HEK293 (cell line): ENCODE data around the gene COQ8A.

Source experiments
- KLF10 ChIP-seq: fragments of 450-650 bp; IDR thresholded peaks from 2 replicates; pipeline ENCODE4 v1.5.1; 2018; ENCODE audit warnings: missing biosample characterization, mild to moderate bottlenecking, missing genetic modification characterization
- KLF16 ChIP-seq: fragments of 450-650 bp; formaldehyde crosslinking; IDR thresholded peaks from 2 replicates; pipeline ENCODE4 v1.5.1; 2017; ENCODE audit warnings: missing biosample characterization, missing genetic modification characterization
- MEIS1 ChIP-seq: sonication (generic); formaldehyde crosslinking; IDR thresholded peaks from 2 replicates; pipeline ENCODE4 v1.8.1; 2022; ENCODE audit warnings: missing genetic modification reagents, mild to moderate bottlenecking, borderline replicate concordance
- ZBTB17 ChIP-seq: fragments of 450-650 bp; formaldehyde crosslinking; IDR thresholded peaks from 2 replicates; pipeline ENCODE4 v1.5.1; 2016; ENCODE audit warnings: missing biosample characterization, missing genetic modification characterization
- ZBTB20 ChIP-seq: fragments of 450-650 bp; formaldehyde crosslinking; IDR thresholded peaks from 2 replicates; pipeline ENCODE4 v1.5.1; 2016; ENCODE audit warnings: missing biosample characterization, missing genetic modification characterization
- ZBTB48 ChIP-seq: fragments of 450-650 bp; formaldehyde crosslinking; IDR thresholded peaks from 2 replicates; pipeline ENCODE4 v1.5.1; 2016; ENCODE audit warnings: missing biosample characterization, missing genetic modification characterization
- ZBTB6 ChIP-seq: fragments of 450-650 bp; formaldehyde crosslinking; IDR thresholded peaks from 2 replicates; pipeline ENCODE4 v1.5.1; 2017; ENCODE audit warnings: missing biosample characterization, missing genetic modification characterization
- ZNF10 ChIP-seq: fragments of 450-650 bp; formaldehyde crosslinking; IDR thresholded peaks from 2 replicates; pipeline ENCODE4 v1.5.1; 2017; ENCODE audit warnings: missing biosample characterization, missing genetic modification characterization
- ZNF112 ChIP-seq: fragments of 450-650 bp; formaldehyde crosslinking; IDR thresholded peaks from 2 replicates; pipeline ENCODE4 v1.5.0; 2017; ENCODE audit warnings: missing biosample characterization, missing genetic modification characterization
- ZNF202 ChIP-seq: fragments of 450-650 bp; formaldehyde crosslinking; IDR thresholded peaks from 2 replicates; pipeline ENCODE4 v1.5.1; 2016; ENCODE audit warnings: missing biosample characterization, missing genetic modification characterization, borderline replicate concordance
- ZNF248 ChIP-seq: fragments of 450-650 bp; formaldehyde crosslinking; IDR thresholded peaks from 2 replicates; pipeline ENCODE4 v1.5.1; 2017; ENCODE audit warnings: missing biosample characterization, missing genetic modification characterization
- ZNF302 ChIP-seq: fragments of 450-650 bp; formaldehyde crosslinking; IDR thresholded peaks from 2 replicates; pipeline ENCODE4 v1.5.1; 2016; ENCODE audit warnings: missing biosample characterization, missing genetic modification characterization, low read depth
- ZNF350 ChIP-seq: fragments of 450-650 bp; formaldehyde crosslinking; IDR thresholded peaks from 2 replicates; pipeline ENCODE4 v1.5.0; 2017; ENCODE audit warnings: missing biosample characterization, mild to moderate bottlenecking, missing genetic modification characterization
- ZNF391 ChIP-seq: fragments of 450-650 bp; formaldehyde crosslinking; IDR thresholded peaks from 2 replicates; pipeline ENCODE4 v1.5.1; 2016; ENCODE audit warnings: low read depth, missing biosample characterization, missing genetic modification characterization, borderline replicate concordance
- ZNF449 ChIP-seq: fragments of 450-650 bp; formaldehyde crosslinking; IDR thresholded peaks from 2 replicates; pipeline ENCODE4 v1.5.1; 2017; ENCODE audit warnings: missing biosample characterization, mild to moderate bottlenecking, missing genetic modification characterization, moderate library complexity
- ZNF48 ChIP-seq: fragments of 450-650 bp; formaldehyde crosslinking; IDR thresholded peaks from 2 replicates; pipeline ENCODE4 v1.5.1; 2016; ENCODE audit warnings: missing biosample characterization, missing genetic modification characterization
- ZNF510 ChIP-seq: fragments of 450-650 bp; formaldehyde crosslinking; IDR thresholded peaks from 2 replicates; pipeline ENCODE4 v1.5.1; 2018; ENCODE audit warnings: mild to moderate bottlenecking, missing genetic modification characterization, missing biosample characterization; ENCODE audit not compliant: insufficient replicate concordance
- ZNF521 ChIP-seq: fragments of 450-650 bp; formaldehyde crosslinking; IDR thresholded peaks from 2 replicates; pipeline ENCODE4 v1.5.1; 2017; ENCODE audit warnings: missing biosample characterization, mild to moderate bottlenecking, missing genetic modification characterization
- ZNF544 ChIP-seq: fragments of 450-650 bp; formaldehyde crosslinking; IDR thresholded peaks from 2 replicates; pipeline ENCODE4 v1.5.0; 2017; ENCODE audit warnings: missing biosample characterization, missing genetic modification characterization
- ZNF549 ChIP-seq: fragments of 450-650 bp; IDR thresholded peaks from 2 replicates; pipeline ENCODE4 v1.5.1; 2018; ENCODE audit warnings: missing biosample characterization, missing genetic modification characterization, mild to moderate bottlenecking, inconsistent platforms, moderate library complexity
- ZNF571 ChIP-seq: fragments of 450-650 bp; formaldehyde crosslinking; IDR thresholded peaks from 2 replicates; pipeline ENCODE4 v1.5.0; 2017; ENCODE audit warnings: missing biosample characterization, missing genetic modification characterization
- ZNF585B ChIP-seq: fragments of 450-650 bp; formaldehyde crosslinking; IDR thresholded peaks from 2 replicates; pipeline ENCODE4 v1.5.1; 2016; ENCODE audit warnings: missing biosample characterization, missing genetic modification characterization
- ZNF600 ChIP-seq: fragments of 450-650 bp; formaldehyde crosslinking; IDR thresholded peaks from 2 replicates; pipeline ENCODE4 v1.5.1; 2016; ENCODE audit warnings: missing biosample characterization, missing genetic modification characterization
- ZNF623 ChIP-seq: fragments of 450-650 bp; formaldehyde crosslinking; IDR thresholded peaks from 2 replicates; pipeline ENCODE4 v1.5.1; 2016; ENCODE audit warnings: missing biosample characterization, missing genetic modification characterization
- ZNF629 ChIP-seq: fragments of 450-650 bp; formaldehyde crosslinking; IDR thresholded peaks from 2 replicates; pipeline ENCODE4 v1.5.1; 2017; ENCODE audit warnings: missing biosample characterization, missing genetic modification characterization
- ZNF792 ChIP-seq: fragments of 450-650 bp; formaldehyde crosslinking; IDR thresholded peaks from 2 replicates; pipeline ENCODE4 v1.5.1; 2016; ENCODE audit warnings: missing biosample characterization, missing genetic modification characterization
- ZSCAN30 ChIP-seq: fragments of 450-650 bp; IDR thresholded peaks from 2 replicates; pipeline ENCODE4 v1.5.1; 2018; ENCODE audit warnings: missing biosample characterization, mild to moderate bottlenecking, missing genetic modification characterization, moderate library complexity
- TF ChIP-seq, protein P1 (sequence below): fragments of 450-650 bp; formaldehyde crosslinking; IDR thresholded peaks from 2 replicates; pipeline ENCODE4 v1.5.1; 2016; ENCODE audit warnings: missing biosample characterization, missing genetic modification characterization
- TF ChIP-seq, protein P2 (sequence below): fragments of 450-650 bp; formaldehyde crosslinking; IDR thresholded peaks from 2 replicates; pipeline ENCODE4 v1.5.0; 2017; ENCODE audit warnings: missing biosample characterization, missing genetic modification characterization, borderline replicate concordance
- TF ChIP-seq, protein P3 (sequence below): fragments of 450-650 bp; formaldehyde crosslinking; optimal IDR thresholded peaks from 2 replicates; pipeline ENCODE3; 2016; ENCODE audit warnings: missing biosample characterization, mild to moderate bottlenecking, missing genetic modification characterization
- TF ChIP-seq, protein P4 (sequence below): fragments of 450-650 bp; formaldehyde crosslinking; IDR thresholded peaks from 2 replicates; pipeline ENCODE4 v1.5.1; 2016; ENCODE audit warnings: missing biosample characterization, missing genetic modification characterization

Gene COQ8A

DNA sequence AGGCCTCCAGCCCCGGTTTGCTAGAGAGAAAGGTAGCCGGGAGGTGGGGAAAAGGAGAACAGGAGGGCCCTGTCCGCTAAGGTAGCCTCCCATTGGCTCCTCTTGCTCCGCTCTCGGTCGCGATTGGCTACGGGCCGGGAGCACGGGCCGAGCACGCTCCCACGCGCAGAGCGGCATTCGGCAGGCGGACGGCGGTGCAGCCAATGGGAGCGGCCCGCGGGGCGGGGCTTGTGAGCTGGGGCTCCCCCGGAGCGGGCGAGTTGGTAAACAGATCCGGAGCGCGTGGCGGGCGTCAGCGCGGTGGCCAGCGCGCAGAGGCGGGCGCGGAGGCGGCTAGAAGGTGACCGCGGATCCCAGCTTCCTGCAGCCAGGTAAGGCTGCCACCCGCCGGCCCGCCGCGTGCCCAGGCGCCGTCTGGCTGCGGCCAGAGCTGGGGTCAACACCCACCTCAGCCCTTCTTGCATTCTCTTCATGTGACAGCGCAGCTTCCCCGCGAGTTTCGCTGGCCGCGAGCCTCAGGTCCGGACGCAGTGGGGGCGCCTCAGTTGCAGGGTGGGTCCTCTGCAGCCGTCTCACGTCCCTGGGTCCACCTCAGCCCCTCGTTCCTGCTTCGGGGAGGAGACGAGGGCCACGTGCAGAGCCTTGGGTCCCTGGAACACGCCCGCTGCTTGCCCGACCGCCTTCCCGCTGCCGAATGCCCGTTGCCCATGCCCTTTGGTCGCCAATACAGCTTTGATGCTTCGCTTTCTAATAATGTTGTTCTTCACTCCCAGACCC is at the start of gene COQ8A (continued):
- TF ChIP-seq ZNF510 (tag by site-specific recombination) = no peak
- peak; percentile 14; the same call in 1 of the 2 replicates for TF ChIP-seq ZNF585B
- TF ChIP-seq ZNF10 (tag by site-specific recombination) = no peak
- TF ChIP-seq, protein P1, sequence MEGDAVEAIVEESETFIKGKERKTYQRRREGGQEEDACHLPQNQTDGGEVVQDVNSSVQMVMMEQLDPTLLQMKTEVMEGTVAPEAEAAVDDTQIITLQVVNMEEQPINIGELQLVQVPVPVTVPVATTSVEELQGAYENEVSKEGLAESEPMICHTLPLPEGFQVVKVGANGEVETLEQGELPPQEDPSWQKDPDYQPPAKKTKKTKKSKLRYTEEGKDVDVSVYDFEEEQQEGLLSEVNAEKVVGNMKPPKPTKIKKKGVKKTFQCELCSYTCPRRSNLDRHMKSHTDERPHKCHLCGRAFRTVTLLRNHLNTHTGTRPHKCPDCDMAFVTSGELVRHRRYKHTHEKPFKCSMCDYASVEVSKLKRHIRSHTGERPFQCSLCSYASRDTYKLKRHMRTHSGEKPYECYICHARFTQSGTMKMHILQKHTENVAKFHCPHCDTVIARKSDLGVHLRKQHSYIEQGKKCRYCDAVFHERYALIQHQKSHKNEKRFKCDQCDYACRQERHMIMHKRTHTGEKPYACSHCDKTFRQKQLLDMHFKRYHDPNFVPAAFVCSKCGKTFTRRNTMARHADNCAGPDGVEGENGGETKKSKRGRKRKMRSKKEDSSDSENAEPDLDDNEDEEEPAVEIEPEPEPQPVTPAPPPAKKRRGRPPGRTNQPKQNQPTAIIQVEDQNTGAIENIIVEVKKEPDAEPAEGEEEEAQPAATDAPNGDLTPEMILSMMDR (tag by site-specific recombination) = peak; percentile 60
- TF ChIP-seq, protein P2, sequence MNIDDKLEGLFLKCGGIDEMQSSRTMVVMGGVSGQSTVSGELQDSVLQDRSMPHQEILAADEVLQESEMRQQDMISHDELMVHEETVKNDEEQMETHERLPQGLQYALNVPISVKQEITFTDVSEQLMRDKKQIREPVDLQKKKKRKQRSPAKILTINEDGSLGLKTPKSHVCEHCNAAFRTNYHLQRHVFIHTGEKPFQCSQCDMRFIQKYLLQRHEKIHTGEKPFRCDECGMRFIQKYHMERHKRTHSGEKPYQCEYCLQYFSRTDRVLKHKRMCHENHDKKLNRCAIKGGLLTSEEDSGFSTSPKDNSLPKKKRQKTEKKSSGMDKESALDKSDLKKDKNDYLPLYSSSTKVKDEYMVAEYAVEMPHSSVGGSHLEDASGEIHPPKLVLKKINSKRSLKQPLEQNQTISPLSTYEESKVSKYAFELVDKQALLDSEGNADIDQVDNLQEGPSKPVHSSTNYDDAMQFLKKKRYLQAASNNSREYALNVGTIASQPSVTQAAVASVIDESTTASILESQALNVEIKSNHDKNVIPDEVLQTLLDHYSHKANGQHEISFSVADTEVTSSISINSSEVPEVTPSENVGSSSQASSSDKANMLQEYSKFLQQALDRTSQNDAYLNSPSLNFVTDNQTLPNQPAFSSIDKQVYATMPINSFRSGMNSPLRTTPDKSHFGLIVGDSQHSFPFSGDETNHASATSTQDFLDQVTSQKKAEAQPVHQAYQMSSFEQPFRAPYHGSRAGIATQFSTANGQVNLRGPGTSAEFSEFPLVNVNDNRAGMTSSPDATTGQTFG (tag by site-specific recombination) = no peak
- no peak for TF ChIP-seq ZNF549
- peak; percentile 89 for TF ChIP-seq KLF16
- TF ChIP-seq, protein P3, sequence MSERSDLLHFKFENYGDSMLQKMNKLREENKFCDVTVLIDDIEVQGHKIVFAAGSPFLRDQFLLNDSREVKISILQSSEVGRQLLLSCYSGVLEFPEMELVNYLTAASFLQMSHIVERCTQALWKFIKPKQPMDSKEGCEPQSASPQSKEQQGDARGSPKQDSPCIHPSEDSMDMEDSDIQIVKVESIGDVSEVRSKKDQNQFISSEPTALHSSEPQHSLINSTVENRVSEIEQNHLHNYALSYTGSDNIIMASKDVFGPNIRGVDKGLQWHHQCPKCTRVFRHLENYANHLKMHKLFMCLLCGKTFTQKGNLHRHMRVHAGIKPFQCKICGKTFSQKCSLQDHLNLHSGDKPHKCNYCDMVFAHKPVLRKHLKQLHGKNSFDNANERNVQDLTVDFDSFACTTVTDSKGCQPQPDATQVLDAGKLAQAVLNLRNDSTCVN (tag by site-specific recombination) = peak; percentile 95
- no peak for TF ChIP-seq ZBTB20
- no peak for TF ChIP-seq ZNF544 (tag by site-specific recombination)
- TF ChIP-seq ZNF202 = no peak
- no peak for TF ChIP-seq ZNF449
- peak; percentile 42; the same call in 1 of the 2 replicates for TF ChIP-seq ZNF391 (tag by site-specific recombination)
- no peak for TF ChIP-seq MEIS1 (CRISPR knock-in tag)
- no peak for TF ChIP-seq ZNF792
- TF ChIP-seq KLF10 (tag by site-specific recombination) = peak; percentile 94
- peak; percentile 69; the same call in 1 of the 2 replicates for TF ChIP-seq ZBTB17
- no peak; the same call in 1 of the 2 replicates for TF ChIP-seq ZNF629 (tag by site-specific recombination)
- TF ChIP-seq ZSCAN30 = peak; percentile 90; the same call in 1 of the 2 replicates
- TF ChIP-seq, protein P4, sequence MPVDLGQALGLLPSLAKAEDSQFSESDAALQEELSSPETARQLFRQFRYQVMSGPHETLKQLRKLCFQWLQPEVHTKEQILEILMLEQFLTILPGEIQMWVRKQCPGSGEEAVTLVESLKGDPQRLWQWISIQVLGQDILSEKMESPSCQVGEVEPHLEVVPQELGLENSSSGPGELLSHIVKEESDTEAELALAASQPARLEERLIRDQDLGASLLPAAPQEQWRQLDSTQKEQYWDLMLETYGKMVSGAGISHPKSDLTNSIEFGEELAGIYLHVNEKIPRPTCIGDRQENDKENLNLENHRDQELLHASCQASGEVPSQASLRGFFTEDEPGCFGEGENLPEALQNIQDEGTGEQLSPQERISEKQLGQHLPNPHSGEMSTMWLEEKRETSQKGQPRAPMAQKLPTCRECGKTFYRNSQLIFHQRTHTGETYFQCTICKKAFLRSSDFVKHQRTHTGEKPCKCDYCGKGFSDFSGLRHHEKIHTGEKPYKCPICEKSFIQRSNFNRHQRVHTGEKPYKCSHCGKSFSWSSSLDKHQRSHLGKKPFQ = no peak
- no peak for TF ChIP-seq ZNF112
- no peak for TF ChIP-seq ZNF623 (tag by site-specific recombination)
- TF ChIP-seq ZNF350 = no peak
- TF ChIP-seq ZNF48 (tag by site-specific recombination) = no peak
- no peak for TF ChIP-seq ZNF248 (tag by site-specific recombination)
- TF ChIP-seq ZNF571 = no peak
- peak; percentile 42; the same call in 1 of the 2 replicates for TF ChIP-seq ZBTB48 (tag by site-specific recombination)
- no peak for TF ChIP-seq ZBTB6 (tag by site-specific recombination)
- peak; percentile 57 for TF ChIP-seq ZNF600 (tag by site-specific recombination)
- no peak for TF ChIP-seq ZNF521 (tag by site-specific recombination)
- no peak for TF ChIP-seq ZNF302 (tag by site-specific recombination)
